ENCODE measurements around the gene ZNF860. TPM values are rescaled to one million over a fixed set of nuclear protein-coding genes. Genes with fewer than 3 reads are reported as not detected.

ZNF860 gene
- total and polyA plus RNA-seq, 2 donors (not counting 3 experiments of a cell fraction or from before 2014, with no cell fraction given), result 0.19 to 0.73 TPM

- H3K79me2 ChIP-seq (ENCODE audit: control insufficient read depth, insufficient read depth, low read length), result peaks cover 48% of the 10 kb centered on the region
- H3K36me3 ChIP-seq (ENCODE audit: control insufficient read depth in 2 of 2, extremely low read depth in 1 of 2, insufficient read depth in 2 of 2, low read length in 2 of 2), result no peaks in the 10 kb centered on the region
- H3K9me1 ChIP-seq (replicated peaks; ENCODE audit: control insufficient read depth, extremely low read depth, insufficient read depth, low read length), result no peaks in the 10 kb centered on the region
- BruUV-seq (replicated peaks), result TSS peak; percentile 5
- peak overlapping the region; percentile 80 for H3K4me2 ChIP-seq (ENCODE audit: insufficient read depth, low read length)
- peak overlapping the region; percentile 25 for H3K9ac ChIP-seq (replicated peaks; ENCODE audit: extremely low read depth, insufficient read depth, low read length)
- DNase-seq (ENCODE audit: low read depth, low spot score) (peak; percentile 78), FAIRE-seq (peak; percentile 93)
- H3K4me1 ChIP-seq (ENCODE audit: control insufficient read depth, extremely low read depth, insufficient read depth, low read length), result peaks cover 43% of the 10 kb centered on the region
- H3K27ac ChIP-seq (ENCODE audit: insufficient read depth, low read depth, low read length), result peak overlapping the region; percentile 62
- TF ChIP-seq POLR2A (IDR thresholded peaks at IDR 0.05; ENCODE audit: low read depth, low read length) (no peak), FOS (IDR thresholded peaks at IDR 0.05; ENCODE audit: borderline replicate concordance, insufficient read depth, low read length) (peak; percentile 63), MAX (IDR thresholded peaks at IDR 0.05; ENCODE audit: insufficient read depth, insufficient read length) (no peak), MYC (IDR thresholded peaks at IDR 0.05; ENCODE audit: low read depth, low read length) (no peak), POLR2AphosphoS5 (IDR thresholded peaks at IDR 0.05; ENCODE audit: insufficient read depth, low read depth, low read length) (peak; percentile 21), GATA2 (IDR thresholded peaks at IDR 0.05; ENCODE audit: insufficient read depth, insufficient read length, low read depth, low read length) (peak; percentile 30), JUN (IDR thresholded peaks at IDR 0.05; ENCODE audit: borderline replicate concordance, insufficient read depth, insufficient read length, low read depth) (peak; percentile 41), CTCF (IDR thresholded peaks at IDR 0.05; ENCODE audit: extremely low read depth in 1 of 2, insufficient read depth in 1 of 2, low read depth in 1 of 2, low read length in 2 of 2) (no peak), EZH2 (IDR thresholded peaks at IDR 0.05; ENCODE audit: borderline replicate concordance, low read depth, low read length, severe bottlenecking) (no peak)
- peak overlapping the region in 1 of 3 experiments; percentile 24 for H3K4me3 ChIP-seq (replicated peaks in 1 of 3; ENCODE audit: insufficient read depth in 1 of 3, low read depth in 1 of 3, low read length in 3 of 3)
- no peaks in the 10 kb centered on the region for H4K20me1 ChIP-seq (replicated peaks; ENCODE audit: control insufficient read depth, extremely low read depth, insufficient read depth, low read length)
- H2AFZ ChIP-seq (ENCODE audit: low read depth, low read length), result no peak overlapping the region
- intact Hi-C loops (cut with micrococcal nuclease) (loop anchor here (1.0 to 5.0 kb wide), 3 partner anchors 13 to 174 kb away; partner anchors contain the start of genes OSBPL10 and ZNF860), dilution Hi-C loops (cut with MboI; ENCODE audit: extremely low pct_ligation_motif_present, low sequenced_read_pairs) (no loop called here)
- CTCF ChIA-PET, result interaction anchor here (0.8 to 2.0 kb wide), 4 partner anchors 10 to 176 kb away, joined by 3 to 7 read pairs (median 5); partner anchors contain the start of genes OSBPL10 and ZNF860
- POLR2A ChIA-PET, result no interaction called here
- H3K9me3 ChIP-seq (replicated peaks; ENCODE audit: control insufficient read depth, insufficient read depth, low read length), result no peaks in the 10 kb centered on the region
- H3K27me3 ChIP-seq (ENCODE audit: control insufficient read depth in 2 of 2, insufficient read depth in 2 of 2, low read length in 2 of 2), result no peaks in the 10 kb centered on the region
Observed at GRCh38 chr3:31968369-31968926, 13.1 kb upstream of the ZNF860 start.

Data from endothelial cell of umbilical vein (primary cell).